Activated CD8-positive, alpha-beta memory T cell treated with anti-CD3 and anti-CD28 coated beads, Interleukin-2, amount 50 U/mL, for 24 hours (primary cell): ENCODE measurements around the gene PTPRK.

Experiments
- DNase-seq: peaks from one replicate; pipeline ENCODE4 v3.0.0-alpha.2; 2020; ENCODE audit errors: extremely low read depth

The PTPRK gene

GRCh38 chr6:128389820-128390534, 130.4 kb downstream of the PTPRK start:
- DNase-seq, result no peak

GRCh38 chr6:128388380-128388779, 132.0 kb downstream of the PTPRK start:
- no peak for DNase-seq

GRCh38 chr6:128380891-128381290, 139.5 kb downstream of the PTPRK start:
- no peak for DNase-seq

GRCh38 chr6:128379577-128379976, 140.8 kb downstream of the PTPRK start:
- DNase-seq, result no peak

GRCh38 chr6:128376952-128377503, 143.4 kb downstream of the PTPRK start:
- DNase-seq, result no peak

- DNase-seq, result no peak
Observed at GRCh38 chr6:128371136-128371535, 149.3 kb downstream of the PTPRK start.

- no peak for DNase-seq
Observed at GRCh38 chr6:128370072-128370471, 150.3 kb downstream of the PTPRK start.

GRCh38 chr6:128368213-128368944, 152.0 kb downstream of the PTPRK start:
- no peak for DNase-seq

- DNase-seq, result no peak
Observed at GRCh38 chr6:128367437-128367836, 153.0 kb downstream of the PTPRK start.

- DNase-seq, result no peak
Observed at GRCh38 chr6:128365520-128366160, 154.8 kb downstream of the PTPRK start.

- no peak for DNase-seq
Observed at GRCh38 chr6:128364766-128365519, 155.5 kb downstream of the PTPRK start.

- no peak for DNase-seq
Observed at GRCh38 chr6:128363020-128363813, 157.2 kb downstream of the PTPRK start.

- no peak for DNase-seq
Observed at GRCh38 chr6:128361378-128361777, 159.0 kb downstream of the PTPRK start.

- no peak for DNase-seq
Observed at GRCh38 chr6:128358244-128358776, 162.1 kb downstream of the PTPRK start.

GRCh38 chr6:128357392-128358130, 162.8 kb downstream of the PTPRK start:
- DNase-seq, result no peak

GRCh38 chr6:128352366-128352765, 168.0 kb downstream of the PTPRK start:
- DNase-seq, result no peak

- DNase-seq, result no peak
Observed at GRCh38 chr6:128351255-128351514, 169.2 kb downstream of the PTPRK start.

GRCh38 chr6:128350416-128351254, 169.8 kb downstream of the PTPRK start:
- DNase-seq, result no peak

GRCh38 chr6:128347123-128347522, 173.3 kb downstream of the PTPRK start:
- DNase-seq, result no peak
